Chondrocyte (in vitro differentiated cells): Measurements from ENCODE around the gene A2M. TPM values are rescaled to one million over a fixed set of nuclear protein-coding genes. Genes with fewer than 3 reads are reported as not detected.

ENCODE experiments used
- DNase-seq: peaks from one replicate; pipeline ENCODE4 v3.0.0; 2021; ENCODE audit warnings: mixed read lengths, low spot score
- H3K27ac Mint-ChIP-seq: one replicate; pipeline ENCODE4 v1.8.0; 2021; ENCODE audit warnings: mild to moderate bottlenecking, moderate library complexity, mixed read lengths; ENCODE audit not compliant: unreplicated experiment
- H3K27me3 Mint-ChIP-seq: 2 replicates; pipeline ENCODE4 v1.8.0; 2021; ENCODE audit warnings: low read depth, mixed read lengths
- H3K36me3 Mint-ChIP-seq: 2 replicates; pipeline ENCODE4 v1.8.0; 2021; ENCODE audit warnings: low read depth, mixed read lengths
- H3K4me1 Mint-ChIP-seq: 2 replicates; pipeline ENCODE4 v1.8.0; 2021; ENCODE audit warnings: low read depth, mild to moderate bottlenecking, mixed read lengths
- H3K4me3 Mint-ChIP-seq: one replicate; pipeline ENCODE4 v1.8.0; 2021; ENCODE audit warnings: mild to moderate bottlenecking, moderate library complexity, mixed read lengths; ENCODE audit not compliant: unreplicated experiment
- H3K9me3 Mint-ChIP-seq: 2 replicates; pipeline ENCODE4 v1.8.0; 2021; ENCODE audit warnings: low read depth, mixed read lengths
- total RNA-seq: library from RNA; stranded (reverse); gene quantifications from 3 replicates; pipeline ENCODE4 v1.2.1, GENCODE V29; 2021
- TF ChIP-seq, protein P1 (sequence below): fragments of 200-600 bp; sonication (generic); IDR thresholded peaks from 2 replicates; pipeline ENCODE4 v1.5.0; 2021; ENCODE audit warnings: antibody characterized with exemption, mild to moderate bottlenecking, moderate library complexity

Gene A2M
- total RNA-seq, 1 donor from 2014 or later = 40.8 TPM

GRCh38 chr12:9041321-9041720 is 74.4 kb downstream of the A2M start:
- H3K4me3 Mint-ChIP-seq = no peak overlapping the region
- H3K4me1 Mint-ChIP-seq = peaks cover 7% of the 10 kb centered on the region
- TF ChIP-seq, protein P1, sequence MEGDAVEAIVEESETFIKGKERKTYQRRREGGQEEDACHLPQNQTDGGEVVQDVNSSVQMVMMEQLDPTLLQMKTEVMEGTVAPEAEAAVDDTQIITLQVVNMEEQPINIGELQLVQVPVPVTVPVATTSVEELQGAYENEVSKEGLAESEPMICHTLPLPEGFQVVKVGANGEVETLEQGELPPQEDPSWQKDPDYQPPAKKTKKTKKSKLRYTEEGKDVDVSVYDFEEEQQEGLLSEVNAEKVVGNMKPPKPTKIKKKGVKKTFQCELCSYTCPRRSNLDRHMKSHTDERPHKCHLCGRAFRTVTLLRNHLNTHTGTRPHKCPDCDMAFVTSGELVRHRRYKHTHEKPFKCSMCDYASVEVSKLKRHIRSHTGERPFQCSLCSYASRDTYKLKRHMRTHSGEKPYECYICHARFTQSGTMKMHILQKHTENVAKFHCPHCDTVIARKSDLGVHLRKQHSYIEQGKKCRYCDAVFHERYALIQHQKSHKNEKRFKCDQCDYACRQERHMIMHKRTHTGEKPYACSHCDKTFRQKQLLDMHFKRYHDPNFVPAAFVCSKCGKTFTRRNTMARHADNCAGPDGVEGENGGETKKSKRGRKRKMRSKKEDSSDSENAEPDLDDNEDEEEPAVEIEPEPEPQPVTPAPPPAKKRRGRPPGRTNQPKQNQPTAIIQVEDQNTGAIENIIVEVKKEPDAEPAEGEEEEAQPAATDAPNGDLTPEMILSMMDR = no peak
- no peaks in the 10 kb centered on the region for H3K9me3 Mint-ChIP-seq
- DNase-seq = no peak
- H3K27ac Mint-ChIP-seq = no peak overlapping the region
- peaks cover 30% of the 10 kb centered on the region for H3K27me3 Mint-ChIP-seq
- H3K36me3 Mint-ChIP-seq = no peaks in the 10 kb centered on the region

- no peak for DNase-seq
- Mint-ChIP-seq H3K27ac (no peak overlapping the region), H3K27me3 (peaks cover 23% of the 10 kb centered on the region), H3K4me1 (peaks cover 7% of the 10 kb centered on the region), H3K4me3 (no peak overlapping the region), H3K9me3 (no peaks in the 10 kb centered on the region), H3K36me3 (no peaks in the 10 kb centered on the region)
- TF ChIP-seq, protein P1 = no peak
These were observed 75.1 kb downstream of the A2M start for GRCh38 chr12:9040484-9041186.

DNA sequence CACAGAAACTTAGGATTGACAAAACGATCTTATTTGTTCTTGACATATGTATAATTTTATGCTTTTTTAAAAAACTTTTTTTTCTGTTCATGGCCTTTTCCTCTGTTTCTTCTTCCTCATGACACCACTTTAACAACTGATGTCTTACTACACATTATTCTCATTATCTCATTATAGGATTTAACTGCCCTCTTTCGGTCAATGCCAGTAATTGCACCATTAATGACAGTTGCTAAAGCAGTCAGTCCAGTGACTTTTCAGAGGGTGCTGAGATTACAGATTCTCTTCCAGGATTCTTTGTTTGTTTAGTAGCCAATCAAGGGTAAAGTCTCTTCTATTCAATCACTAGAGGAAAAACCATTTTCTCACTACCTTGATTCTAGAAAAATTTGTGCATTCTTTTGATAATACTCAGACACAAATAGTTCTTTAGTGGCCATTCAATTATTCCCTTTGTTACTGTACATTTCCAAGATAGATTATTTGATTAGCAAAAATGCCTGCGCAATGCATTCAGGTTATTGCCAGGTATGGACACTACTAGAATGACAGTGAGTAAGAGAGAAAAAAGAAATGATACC is 76.2 kb downstream of the A2M start:
- Mint-ChIP-seq H3K27me3 (peaks cover 20% of the 10 kb centered on the region), H3K9me3 (no peaks in the 10 kb centered on the region), H3K4me3 (no peak overlapping the region), H3K27ac (no peak overlapping the region), H3K4me1 (peaks cover 7% of the 10 kb centered on the region), H3K36me3 (no peaks in the 10 kb centered on the region)
- TF ChIP-seq, protein P1 = peak; percentile 89
- no peak for DNase-seq

- Mint-ChIP-seq H3K4me3 (no peak overlapping the region), H3K36me3 (no peaks in the 10 kb centered on the region), H3K27ac (no peak overlapping the region), H3K9me3 (no peaks in the 10 kb centered on the region), H3K27me3 (peaks cover 12% of the 10 kb centered on the region), H3K4me1 (peaks cover 7% of the 10 kb centered on the region)
- TF ChIP-seq, protein P1 = no peak
- no peak for DNase-seq
These were observed 78.3 kb downstream of the A2M start for GRCh38 chr12:9037431-9037830.

DNA sequence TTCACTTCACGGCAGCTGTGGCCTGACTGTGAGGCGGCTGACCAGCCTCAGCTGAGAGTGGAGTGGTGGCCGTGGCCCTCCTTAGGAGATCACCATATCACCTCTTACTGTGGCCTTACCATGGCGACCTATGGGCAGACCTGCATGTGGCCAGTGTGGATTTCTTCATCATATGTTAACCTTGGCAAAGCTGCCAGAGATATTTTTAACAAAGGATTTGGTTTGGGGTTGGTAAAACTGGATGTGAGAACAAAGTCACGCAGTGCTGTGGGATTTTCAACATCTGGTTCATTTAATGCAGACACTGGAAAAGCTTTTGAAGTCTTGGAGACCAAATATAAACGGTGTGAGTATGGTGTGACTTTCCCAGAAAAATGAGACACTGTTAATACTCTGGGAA is 79.5 kb downstream of the A2M start:
- Mint-ChIP-seq H3K36me3 (no peaks in the 10 kb centered on the region), H3K27me3 (peaks cover 12% of the 10 kb centered on the region), H3K4me3 (no peak overlapping the region), H3K4me1 (peaks cover 1% of the 10 kb centered on the region), H3K27ac (no peak overlapping the region), H3K9me3 (no peaks in the 10 kb centered on the region)
- DNase-seq = no peak
- TF ChIP-seq, protein P1 = no peak
